ENCODE results near the gene ZNF451.

GRCh38 chr6:57116776-57117175, 26.8 kb downstream of the ZNF451 start:
- TF ChIP-seq CTCF (IDR thresholded peaks at IDR 0.05) (no peak), ZFP36 (IDR thresholded peaks at IDR 0.05; ENCODE audit: borderline replicate concordance, partially characterized antibody) (no peak), MAX (IDR thresholded peaks at IDR 0.05) (no peak), POLR2A (IDR thresholded peaks at IDR 0.05; ENCODE audit: low read length) (no peak), RAD21 (conservative IDR thresholded peaks at IDR 0.05 in 1 of 2, IDR thresholded peaks at IDR 0.05 in 1 of 2) (no peak), MAZ (IDR thresholded peaks at IDR 0.05; ENCODE audit: borderline replicate concordance, low read depth, low read length) (no peak), HES2 (IDR thresholded peaks at IDR 0.05) (no peak), CHD2 (IDR thresholded peaks at IDR 0.05; ENCODE audit: low read length, partially characterized antibody) (no peak), SMC3 (IDR thresholded peaks at IDR 0.05) (no peak), JUNB (IDR thresholded peaks at IDR 0.05) (no peak), NPAS2 (CRISPR knock-in tag; IDR thresholded peaks at IDR 0.05; ENCODE audit: borderline replicate concordance) (no peak), RARB (CRISPR knock-in tag; IDR thresholded peaks at IDR 0.05) (no peak), RFX5 (IDR thresholded peaks at IDR 0.05) (no peak)
